C4-2B (cell line): Measurements from ENCODE around the gene KLHL1.
"Not testable (repeated sequence)": the region's sequence is repeated elsewhere in the genome, so short reads cannot be mapped to it uniquely, and the experiment has no call there.

Experiments used
- ZFX ChIP-seq: fragments of 450-650 bp; IDR thresholded peaks from 2 replicates; pipeline ENCODE4 v1.6.1; 2017
- TF ChIP-seq, protein P1 (sequence below): fragments of 450-650 bp; conservative IDR thresholded peaks from 2 replicates; pipeline ENCODE4 v1.5.1; 2017; ENCODE audit warnings: mild to moderate bottlenecking

- TF ChIP-seq, protein P1, sequence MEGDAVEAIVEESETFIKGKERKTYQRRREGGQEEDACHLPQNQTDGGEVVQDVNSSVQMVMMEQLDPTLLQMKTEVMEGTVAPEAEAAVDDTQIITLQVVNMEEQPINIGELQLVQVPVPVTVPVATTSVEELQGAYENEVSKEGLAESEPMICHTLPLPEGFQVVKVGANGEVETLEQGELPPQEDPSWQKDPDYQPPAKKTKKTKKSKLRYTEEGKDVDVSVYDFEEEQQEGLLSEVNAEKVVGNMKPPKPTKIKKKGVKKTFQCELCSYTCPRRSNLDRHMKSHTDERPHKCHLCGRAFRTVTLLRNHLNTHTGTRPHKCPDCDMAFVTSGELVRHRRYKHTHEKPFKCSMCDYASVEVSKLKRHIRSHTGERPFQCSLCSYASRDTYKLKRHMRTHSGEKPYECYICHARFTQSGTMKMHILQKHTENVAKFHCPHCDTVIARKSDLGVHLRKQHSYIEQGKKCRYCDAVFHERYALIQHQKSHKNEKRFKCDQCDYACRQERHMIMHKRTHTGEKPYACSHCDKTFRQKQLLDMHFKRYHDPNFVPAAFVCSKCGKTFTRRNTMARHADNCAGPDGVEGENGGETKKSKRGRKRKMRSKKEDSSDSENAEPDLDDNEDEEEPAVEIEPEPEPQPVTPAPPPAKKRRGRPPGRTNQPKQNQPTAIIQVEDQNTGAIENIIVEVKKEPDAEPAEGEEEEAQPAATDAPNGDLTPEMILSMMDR, result not testable (repeated sequence)
- TF ChIP-seq ZFX, result not testable (repeated sequence)
Observed at GRCh38 chr13:70142658-70143057, 34.4 kb upstream of the KLHL1 start.
